HG02763 (cell line): ENCODE data around the gene TSEN2.
"Not testable (repeated sequence)": the region's sequence is repeated elsewhere in the genome, so short reads cannot be mapped to it uniquely, and the experiment has no call there.

Experiments used
- ATAC-seq: cut with Tn5 transposase; IDR thresholded peaks from one replicate; pipeline ENCODE4 v1.9.1; 2021; ENCODE audit warnings: mild to moderate bottlenecking, moderate library complexity; ENCODE audit not compliant: unreplicated experiment

Gene TSEN2

DNA sequence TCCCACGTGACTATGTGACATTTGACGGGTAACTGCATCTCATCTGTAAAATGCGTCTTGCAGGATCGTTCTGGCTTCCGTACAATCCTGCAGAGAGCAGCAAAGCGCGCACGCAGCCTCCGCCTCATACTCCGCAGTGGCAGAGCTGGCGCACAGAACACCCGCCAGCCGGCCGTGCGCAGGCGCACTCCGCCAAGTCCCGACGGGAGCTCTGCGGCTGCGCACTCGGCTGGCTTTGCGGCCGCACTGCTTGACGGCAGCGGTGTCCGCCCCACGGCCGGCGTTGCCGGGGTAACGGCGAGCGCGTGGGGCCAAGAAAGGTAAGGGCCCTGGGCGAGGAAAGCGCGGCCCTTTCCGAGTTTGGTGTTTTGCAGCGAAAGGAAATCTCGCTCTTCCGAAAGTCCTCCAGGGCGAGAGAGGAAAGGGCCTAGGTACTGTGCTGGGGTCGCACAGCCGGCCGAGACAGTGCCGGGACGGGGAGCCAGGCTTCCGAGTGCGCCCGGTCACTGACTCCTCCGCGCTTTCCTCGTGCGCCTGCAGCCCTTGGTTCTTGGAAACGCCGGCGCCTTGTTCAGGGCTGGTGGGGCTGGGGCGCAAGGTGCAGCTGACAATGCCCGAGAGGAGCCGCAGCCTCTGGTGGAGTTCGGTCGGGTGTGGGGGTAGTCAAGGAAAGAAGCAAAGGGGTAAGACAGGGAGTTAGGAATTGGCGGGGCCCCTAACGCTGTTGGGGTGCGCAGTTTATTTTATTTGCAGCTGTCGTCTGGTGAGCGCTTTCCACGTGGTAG is at the start of gene TSEN2:
Gene TSEN2, plus strand, starts transcription at position 283 of the 785 bp plus-strand sequence. CDS start 5,321 bp downstream, outside the sequence.
- peak; percentile 92 for ATAC-seq

DNA sequence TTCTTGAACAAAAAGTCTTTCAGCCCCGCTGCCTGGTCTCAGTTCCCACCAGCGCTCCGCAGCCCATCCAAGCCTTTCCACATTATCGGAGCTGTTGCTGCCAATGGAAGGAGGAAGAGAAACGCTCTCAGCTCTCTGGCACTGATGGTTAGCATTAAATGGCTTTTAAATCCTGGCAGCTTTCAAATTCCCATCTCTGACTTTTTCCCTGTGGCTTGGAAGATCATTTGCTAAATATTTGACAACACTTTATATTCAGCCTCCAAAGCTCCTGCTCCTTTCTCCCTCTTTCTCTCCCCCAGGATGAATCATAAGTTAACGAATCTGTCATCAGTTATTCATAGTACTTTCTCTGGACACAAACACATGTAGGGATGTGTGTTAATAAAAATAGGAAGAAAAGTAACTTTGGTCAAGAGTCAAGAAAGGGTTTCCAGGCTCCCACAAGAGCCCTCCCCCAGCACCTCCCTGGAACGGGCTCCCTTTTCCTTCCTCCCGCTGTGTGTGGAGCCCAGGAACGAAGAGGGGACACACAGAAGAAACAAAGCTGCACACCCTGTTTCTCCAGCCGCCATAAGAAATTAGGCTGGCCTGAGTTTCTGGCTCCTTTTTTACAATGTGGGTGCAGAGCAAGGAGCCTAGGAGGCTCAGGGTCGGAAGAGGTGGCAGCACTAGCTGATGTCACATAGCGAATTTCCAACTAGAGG is 47.6 kb upstream of the TSEN2 start:
- ATAC-seq: no peak

DNA sequence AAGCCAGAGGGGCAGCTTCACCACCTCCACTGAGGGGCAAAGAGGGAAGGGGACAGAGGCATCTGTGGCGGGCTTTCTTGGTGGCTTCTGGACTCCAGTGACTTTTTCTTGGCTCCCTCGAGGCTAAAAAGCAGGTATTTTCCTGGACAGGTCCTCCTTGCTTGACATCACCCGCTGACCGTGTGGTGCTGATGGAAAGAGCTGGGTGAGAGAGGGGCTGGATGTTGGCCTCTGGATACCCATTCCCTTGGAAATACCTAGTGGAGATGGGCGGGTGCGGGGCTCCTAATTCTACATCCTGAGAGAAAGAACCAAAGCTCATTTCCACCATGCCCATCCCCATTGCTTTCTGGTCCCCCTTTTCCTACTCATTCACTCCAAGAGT is 47.1 kb upstream of the TSEN2 start:
- no peak for ATAC-seq

DNA sequence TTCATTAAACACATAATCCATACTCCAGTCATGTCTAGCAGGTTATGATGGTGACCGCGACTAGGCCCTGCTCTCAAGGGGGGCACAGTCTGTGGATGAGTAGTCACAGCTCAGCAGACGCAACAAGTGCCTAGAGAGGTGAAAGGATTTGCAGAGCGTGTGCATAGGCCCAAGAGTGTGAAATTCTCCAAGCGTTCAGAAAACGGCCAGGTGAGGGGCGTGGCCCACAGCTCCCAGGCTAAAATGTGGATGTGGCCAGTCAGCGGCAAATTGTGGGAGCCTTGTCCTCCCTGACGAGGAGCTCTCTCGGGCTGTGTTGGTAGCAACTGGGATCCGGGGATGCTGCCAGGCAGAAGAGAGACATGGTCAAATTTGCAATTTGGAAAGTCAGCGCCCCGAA is 46.4 kb upstream of the TSEN2 start:
- no peak for ATAC-seq

DNA sequence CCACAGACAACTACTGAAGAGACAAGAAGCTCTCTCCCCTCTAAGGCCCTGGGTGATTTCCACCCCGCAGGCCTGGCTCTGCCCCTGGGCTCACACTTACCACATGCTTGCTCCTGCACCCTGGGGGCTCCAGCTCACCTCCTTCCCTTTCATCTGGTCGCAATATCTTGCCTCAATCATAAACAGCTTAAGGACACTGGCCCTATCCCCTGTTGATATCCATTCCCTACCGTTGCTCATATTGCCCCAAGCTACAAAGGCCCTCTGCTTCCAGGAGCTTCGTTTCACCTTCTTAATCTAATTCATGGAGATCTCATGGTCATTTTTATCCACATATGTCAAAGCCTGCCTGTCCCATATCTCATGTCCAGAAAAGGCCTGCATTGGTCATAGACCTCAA is 46.0 kb upstream of the TSEN2 start:
- ATAC-seq: no peak

DNA sequence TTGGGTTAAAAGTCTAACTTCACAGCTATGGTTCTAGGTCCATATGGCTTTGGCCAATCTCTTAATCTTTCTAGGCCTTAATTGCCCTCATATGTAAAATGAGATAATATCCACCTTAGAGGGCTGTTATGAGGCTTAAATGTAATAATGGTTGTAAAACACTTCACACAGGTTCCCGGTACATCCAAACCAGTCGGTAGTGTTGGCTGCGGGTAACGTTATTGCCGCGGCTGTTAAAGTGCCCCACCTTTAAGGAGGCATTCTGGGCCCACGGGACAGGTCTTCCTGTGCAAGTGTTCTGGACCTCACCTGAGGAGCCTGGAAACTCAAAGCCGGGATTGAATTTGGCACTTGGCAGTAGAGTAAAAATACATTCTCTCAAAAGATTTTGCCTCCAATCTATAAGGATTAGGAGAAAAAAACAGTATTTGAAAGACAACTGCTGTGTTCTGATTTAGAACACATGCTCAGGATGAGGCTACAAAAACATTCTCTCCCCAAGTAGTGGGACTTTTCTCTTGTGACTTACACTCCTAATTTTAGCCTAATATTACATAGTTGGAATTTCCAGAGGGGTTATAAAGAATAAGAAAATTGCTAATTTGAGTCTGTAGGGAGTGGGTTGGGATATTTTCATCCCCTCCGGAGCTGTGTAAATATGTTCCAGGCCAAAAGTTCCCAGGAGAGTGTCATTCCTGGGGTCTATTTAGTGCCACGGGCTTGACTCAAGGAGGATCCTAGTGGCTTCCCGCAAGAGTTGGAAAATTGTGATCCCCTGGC is 44.9 kb upstream of the TSEN2 start:
- ATAC-seq: no peak

DNA sequence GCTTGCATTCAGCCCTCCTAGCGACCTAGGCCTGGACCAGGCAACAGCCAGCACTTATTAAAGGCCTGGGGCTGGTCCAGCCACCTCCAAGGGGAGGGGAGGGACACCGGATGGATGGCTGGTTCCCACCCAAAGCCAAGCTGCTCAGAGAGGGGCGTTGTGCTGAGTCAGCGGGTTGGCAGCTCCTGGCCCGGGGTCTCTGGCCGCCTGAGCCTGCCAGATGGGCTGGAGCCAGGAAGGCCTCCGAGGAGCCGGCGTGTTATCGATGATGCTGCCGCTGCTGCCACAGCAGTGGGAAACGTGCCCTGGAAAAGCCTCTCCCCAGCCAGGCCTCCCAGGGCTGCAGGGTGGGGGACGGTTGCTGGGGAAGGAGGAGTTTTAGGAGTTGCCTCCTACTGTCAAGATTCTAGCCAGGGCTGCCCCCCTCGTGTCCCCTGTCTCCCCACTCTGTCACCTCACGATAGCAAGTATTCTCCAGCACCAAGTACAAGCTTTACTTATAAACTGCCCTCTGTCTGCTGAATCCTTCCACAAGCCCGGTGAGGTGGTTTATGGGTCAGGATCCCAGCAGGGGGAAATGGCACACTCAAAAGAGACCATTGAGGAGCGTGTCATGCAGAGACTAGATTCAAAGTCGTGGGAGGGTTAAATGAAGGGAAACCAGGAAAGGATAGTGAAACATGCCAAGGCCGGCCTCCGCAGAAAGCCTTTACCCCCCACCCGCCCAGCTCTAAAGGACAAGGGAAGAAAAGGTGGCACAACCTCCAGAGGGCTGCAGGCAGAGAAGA is 43.2 kb upstream of the TSEN2 start:
- no peak for ATAC-seq

DNA sequence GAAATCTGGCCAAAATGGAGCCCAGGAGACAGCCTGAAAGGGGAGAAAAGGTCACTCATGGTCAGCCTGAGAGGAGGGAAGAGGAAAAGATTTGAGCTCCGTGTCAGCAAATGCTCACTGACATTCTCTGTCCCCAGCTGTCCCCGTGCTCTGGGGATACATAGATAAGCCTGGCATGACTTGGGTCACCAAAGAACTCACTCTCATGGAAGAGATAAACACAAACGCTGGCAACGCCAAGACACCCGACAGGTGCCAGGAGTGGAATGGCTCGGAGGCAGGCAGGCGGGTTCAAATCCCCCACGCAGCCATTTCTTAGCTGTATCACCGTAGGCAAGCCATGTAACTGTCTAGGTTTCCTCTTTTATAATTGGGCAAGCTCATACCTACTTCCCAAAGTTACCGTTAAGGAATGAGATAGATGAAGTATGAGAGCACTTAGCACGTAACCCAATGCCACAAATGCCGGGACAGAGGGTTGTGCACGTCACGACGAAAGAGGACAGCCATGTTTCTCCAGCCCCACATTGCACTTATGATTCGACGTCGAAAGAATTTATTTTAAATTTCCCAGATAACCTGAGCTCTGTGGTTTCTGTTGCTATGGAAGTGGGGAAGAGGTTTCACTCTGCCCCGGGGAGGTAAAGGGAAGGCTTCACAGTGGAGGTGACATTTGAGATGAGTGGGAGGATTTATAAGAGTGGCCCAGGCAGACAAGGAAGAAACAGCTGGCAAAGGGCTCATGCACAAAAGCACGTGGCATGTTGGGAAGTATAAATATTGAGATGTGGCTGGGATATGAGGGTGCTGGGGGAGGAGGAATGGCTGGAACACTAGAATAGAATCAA is 41.4 kb upstream of the TSEN2 start:
- no peak for ATAC-seq

DNA sequence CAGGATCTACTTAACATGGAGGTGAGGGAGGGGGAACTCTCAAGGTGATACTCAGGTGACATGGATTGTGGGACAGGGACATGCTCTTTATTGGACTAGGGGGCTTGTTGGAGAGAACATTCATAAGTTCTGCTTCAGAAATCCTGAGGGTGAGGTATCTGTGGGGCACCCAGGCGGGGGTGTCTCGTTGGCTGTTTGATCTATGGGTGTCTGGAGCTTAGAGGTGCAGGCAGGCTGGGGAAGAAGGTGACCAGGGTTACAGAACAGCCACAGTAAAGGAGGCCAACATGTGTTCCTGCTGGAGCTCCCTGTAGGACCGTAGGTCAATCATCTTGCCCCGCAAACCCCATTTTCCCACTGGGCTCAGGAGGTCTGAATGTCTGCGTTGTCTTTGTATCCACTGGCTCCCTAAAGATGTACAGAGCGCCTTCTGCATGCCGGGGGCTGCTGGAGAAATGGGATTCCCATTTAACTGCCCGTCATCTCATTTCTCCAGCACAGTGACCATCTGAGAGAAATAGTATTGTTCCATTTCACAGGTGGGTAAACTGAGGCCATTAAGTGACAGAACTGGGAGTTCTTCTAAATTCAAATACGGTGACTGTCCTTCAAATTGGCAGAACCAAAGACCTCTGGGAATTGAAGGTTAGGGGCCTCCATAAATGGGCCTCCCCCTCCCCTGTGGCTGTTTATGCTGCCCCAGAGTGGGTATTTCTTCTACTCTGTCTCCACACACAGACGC is 40.3 kb upstream of the TSEN2 start:
- no peak for ATAC-seq

DNA sequence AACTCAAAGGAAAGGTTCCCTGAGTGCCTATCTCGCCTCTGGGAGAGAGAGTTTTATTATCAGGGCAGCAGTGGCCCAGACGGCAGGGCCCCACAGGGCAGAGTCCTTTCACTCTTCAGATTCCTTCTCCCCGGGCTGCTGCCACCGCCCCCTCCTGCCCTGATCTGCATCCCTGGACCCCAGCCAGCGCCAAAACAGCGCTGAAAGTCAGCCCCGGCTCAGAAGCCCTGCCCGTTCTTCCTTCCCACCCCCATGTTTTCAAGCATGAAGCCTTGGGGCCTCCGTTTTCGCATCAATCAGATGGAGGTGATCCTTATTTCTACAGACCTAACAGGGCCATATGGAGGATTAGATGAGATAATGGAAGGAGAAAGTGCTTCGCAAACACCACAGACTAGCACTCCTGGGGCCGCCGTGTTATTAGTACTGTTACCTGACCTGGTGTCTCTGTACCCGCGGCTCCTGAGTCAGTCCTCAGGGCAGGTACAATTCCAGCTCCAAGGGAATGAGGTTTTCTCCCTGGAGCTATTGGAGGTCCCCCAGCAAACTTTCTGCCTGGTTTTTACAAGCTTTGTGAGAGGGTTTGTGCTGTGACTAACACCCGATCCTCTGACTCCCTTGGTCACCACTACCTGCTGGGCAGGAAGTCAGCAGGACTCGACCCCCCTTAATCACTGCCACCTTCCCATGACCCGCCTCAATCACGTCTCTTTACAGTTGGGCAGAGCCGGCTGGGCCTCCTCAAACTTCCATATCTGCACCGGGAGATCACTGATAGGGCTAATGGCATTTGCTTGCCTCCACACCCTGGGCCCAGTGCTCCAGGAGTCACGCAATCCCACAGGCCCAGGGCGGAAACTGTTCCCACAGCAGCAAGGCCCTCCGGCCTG is 39.5 kb upstream of the TSEN2 start:
- no peak for ATAC-seq

DNA sequence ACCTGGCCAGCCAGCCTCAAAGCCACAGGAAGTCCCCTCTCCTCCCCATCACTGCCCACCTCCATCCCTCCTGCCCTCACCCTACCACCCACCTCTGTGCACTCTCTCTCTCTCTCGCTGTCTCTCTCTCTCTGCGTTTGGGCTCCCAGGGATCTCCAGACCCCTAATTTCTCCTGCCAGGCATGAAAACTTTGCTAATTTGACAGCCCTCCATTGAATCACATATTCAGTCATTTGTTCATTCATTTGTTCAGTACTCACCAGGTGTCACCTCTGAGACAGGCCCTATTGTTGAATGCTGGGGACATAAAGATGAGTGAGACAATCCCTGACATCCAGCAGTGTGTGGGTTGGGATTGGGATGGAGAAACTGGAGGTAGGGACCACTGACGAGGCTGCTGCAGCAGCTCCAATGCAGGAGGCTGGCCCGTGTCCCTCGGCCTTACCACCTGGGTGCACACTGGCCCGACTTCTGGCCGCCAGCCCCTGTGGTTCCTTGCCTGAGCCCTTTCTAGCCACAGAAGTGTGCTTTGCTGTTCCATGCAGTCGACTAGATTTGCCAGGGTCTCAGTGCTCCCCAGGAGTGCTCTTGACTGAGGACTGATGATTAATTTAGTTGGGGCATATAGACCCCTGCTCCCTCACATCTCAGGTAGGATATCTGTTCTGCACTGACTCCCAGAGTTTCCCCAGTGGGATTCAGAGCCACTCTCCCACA is 38.6 kb upstream of the TSEN2 start:
- ATAC-seq: no peak

DNA sequence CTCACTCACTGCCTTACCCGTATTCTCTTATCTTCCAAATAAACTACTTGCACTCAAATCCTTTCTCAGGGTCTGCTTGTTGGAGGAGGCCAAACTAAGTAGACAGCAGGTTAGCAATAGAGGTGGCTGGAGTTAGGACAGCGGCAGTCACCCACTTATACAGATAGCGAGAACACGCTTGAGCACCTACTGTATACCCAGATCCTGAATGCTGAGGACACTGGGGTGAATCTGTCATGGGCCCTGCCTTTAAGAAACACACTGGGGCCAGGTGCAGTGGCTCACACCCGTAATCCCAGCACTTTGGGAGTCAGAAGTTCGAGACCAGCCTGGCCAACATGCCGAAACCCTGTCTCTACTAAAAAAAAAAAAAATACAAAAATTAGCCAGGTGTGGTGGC is 38.0 kb upstream of the TSEN2 start:
- no peak for ATAC-seq

DNA sequence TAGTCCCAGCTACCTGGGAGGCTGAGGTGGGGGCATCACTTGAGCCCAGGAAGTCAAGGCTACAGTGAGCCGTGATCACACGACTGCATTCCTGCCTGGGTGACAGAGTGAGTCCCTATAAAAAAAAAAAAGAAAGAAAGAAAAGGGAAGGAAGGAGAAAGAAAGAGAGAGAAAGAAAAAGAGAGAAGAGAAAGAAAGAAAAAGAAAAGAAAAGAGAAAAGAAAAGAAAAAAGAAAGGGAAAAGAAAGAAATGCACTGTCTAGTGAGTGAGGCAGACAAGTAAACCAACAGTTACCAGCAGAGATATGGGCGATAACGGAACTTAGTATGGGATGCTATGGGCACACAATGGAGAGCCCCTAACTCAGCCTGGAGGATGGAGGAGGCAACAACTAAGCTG is 37.2 kb upstream of the TSEN2 start:
- no peak for ATAC-seq

DNA sequence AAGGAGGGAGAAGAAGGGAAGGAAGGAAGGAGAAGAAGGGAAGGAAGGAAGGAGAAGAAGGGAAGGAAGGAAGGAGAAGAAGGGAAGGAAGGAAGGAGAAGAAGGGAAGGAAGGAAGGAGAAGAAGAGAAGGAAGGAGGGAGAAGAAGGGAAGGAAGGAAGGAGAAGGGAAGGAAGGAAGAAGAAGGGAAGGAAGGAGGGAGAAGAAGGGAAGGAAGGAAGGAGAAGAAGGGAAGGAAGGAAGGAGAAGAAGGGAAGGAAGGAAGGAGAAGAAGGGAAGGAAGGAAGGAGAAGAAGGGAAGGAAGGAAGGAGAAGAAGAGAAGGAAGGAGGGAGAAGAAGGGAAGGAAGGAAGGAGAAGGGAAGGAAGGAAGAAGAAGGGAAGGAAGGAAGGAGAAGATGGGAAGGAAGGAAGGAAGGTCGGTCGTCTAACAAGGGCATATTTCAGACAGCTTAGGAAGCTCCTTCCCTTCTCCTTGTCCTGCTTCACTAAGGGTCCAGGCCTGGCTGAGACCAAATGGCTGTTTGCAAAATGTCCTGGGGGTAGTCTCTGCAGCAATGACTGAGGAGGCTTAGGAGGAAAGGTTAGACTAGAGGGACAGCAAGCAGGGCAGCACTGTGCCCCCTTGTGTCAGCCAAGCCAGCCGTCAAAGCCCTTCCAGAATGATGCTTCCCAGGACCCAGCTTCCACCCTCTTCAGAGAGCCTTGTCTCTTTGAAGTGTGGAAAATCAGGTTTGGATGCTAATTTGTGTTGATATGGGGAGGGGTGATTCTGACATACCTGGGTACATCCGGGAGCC is 35.7 kb upstream of the TSEN2 start:
- not testable (repeated sequence) for ATAC-seq

DNA sequence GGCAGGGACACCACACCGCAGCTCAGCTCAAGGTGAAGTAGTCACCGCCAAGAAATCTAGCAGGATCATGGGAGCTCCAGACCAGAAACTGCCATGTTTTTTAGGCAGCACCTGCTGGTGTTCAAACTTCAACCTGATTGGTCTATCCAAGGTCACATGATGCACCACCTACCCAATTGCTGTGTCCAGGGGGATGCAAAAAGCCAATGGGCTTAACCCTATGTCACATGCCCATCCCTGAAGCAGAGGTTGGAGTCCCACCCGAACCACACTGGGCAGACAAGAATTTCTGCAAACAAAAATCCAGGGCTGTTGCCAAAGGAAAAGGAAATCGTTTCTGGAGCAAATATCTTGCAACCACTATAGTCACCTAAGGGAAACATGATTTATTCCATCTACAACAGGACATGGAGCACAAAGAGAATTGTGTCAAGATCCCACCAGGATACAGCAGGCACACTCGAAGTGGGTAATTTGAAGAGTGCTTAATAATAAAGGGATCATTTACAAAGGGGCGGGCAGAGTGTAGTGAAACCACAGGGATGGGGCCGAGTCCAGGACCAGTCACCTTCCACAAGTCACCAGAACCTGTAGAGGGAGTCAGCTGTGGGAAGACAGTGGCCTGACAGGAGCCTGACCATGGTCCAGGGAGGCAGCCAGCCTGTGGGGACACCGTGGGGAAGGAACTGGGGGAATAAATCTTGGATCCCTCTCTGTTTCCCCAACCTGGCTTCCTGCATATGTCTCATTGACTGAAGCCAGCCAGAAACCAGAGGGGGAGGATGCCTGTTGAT is 34.2 kb upstream of the TSEN2 start:
- ATAC-seq: no peak

DNA sequence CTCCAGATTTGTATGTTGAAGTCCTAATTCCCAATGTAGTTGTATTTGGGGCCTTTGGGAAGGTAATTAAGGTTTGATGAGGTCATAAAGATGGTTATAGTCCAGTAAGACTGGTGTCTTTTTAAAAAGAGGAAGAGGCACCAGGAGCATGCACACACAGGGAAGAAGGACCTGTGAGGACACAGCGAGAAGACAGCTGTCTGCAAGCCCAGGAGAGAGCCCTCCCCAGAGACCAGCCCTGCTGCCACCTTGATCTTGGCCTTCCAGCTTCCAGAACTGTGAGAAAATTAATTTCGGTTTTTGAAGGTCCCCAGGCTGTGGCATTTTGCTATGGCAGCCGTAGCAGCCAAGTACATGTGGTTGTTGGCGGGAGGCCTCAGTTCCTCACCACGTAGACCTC is 32.8 kb upstream of the TSEN2 start:
- ATAC-seq: no peak
